DMS 273 (cell line): Measurements from ENCODE around the gene CRTAC1.
A peak's percentile ranks its signal among the peaks of the same experiment; 100 is the strongest.

Experiments
- DNase-seq: peaks from one replicate; lab custom pipeline; 2025; ENCODE audit not compliant: unreplicated experiment; lab: John Stamatoyannopoulos, UW

CRTAC1 gene

GRCh38 chr10:98030991-98031431 lies 590 bp upstream of the CRTAC1 start:
- peak; percentile 48 for DNase-seq

- peak; percentile 56 for DNase-seq
These were observed 1.0 kb downstream of the CRTAC1 start for GRCh38 chr10:98029149-98030092.

- peak; percentile 85 for DNase-seq
These were observed 2.2 kb downstream of the CRTAC1 start for GRCh38 chr10:98028168-98028770.

- DNase-seq: no peak
These were observed 7.4 kb downstream of the CRTAC1 start for GRCh38 chr10:98023024-98023423.

GRCh38 chr10:98020784-98021183 lies 9.6 kb downstream of the CRTAC1 start:
- DNase-seq: no peak

- no peak for DNase-seq
These were observed 10.2 kb downstream of the CRTAC1 start for GRCh38 chr10:98020254-98020653.

- DNase-seq: no peak
These were observed 10.6 kb downstream of the CRTAC1 start for GRCh38 chr10:98019784-98020183.

- no peak for DNase-seq
These were observed 13.5 kb downstream of the CRTAC1 start for GRCh38 chr10:98016772-98017475.

GRCh38 chr10:98013776-98014175 lies 16.6 kb downstream of the CRTAC1 start:
- no peak for DNase-seq

- DNase-seq: no peak
These were observed 17.3 kb downstream of the CRTAC1 start for GRCh38 chr10:98013122-98013521.

GRCh38 chr10:98012644-98013043 lies 17.8 kb downstream of the CRTAC1 start:
- no peak for DNase-seq

- no peak for DNase-seq
These were observed 19.3 kb downstream of the CRTAC1 start for GRCh38 chr10:98010939-98011685.

- DNase-seq: no peak
These were observed 24.2 kb downstream of the CRTAC1 start for GRCh38 chr10:98006266-98006665.

GRCh38 chr10:98001736-98002135 lies 28.7 kb downstream of the CRTAC1 start:
- DNase-seq: no peak

- no peak for DNase-seq
These were observed 30.1 kb downstream of the CRTAC1 start for GRCh38 chr10:98000346-98000745.

- no peak for DNase-seq
These were observed 30.5 kb downstream of the CRTAC1 start for GRCh38 chr10:97999923-98000248.

GRCh38 chr10:97999066-97999922 lies 31.1 kb downstream of the CRTAC1 start:
- no peak for DNase-seq

- peak; percentile 11 for DNase-seq
These were observed 38.5 kb downstream of the CRTAC1 start for GRCh38 chr10:97991871-97992270.

GRCh38 chr10:97981816-97982215 lies 48.6 kb downstream of the CRTAC1 start:
- DNase-seq: no peak

- no peak for DNase-seq
These were observed 52.7 kb downstream of the CRTAC1 start for GRCh38 chr10:97977673-97978072.
